HEK293T (cell line): ENCODE results near the gene THAP7.
A peak's percentile ranks its signal among the peaks of the same experiment; 100 is the strongest.

Source experiments
- CTCF ChIA-PET: fragments of 350-600 bp; formaldehyde crosslinking; extraction: SDS; loops from one replicate; lab custom pipeline; 2021; ENCODE audit warnings: antibody characterized with exemption, inconsistent platforms; lab: Yijun Ruan, JAX
- POLR2A ChIA-PET: fragments of 350-600 bp; formaldehyde crosslinking; extraction: SDS; loops from one replicate; lab custom pipeline; 2020; ENCODE audit warnings: antibody characterized with exemption, inconsistent platforms; lab: Yijun Ruan, JAX
- DNase-seq: peaks from one replicate; pipeline ENCODE4 v3.0.0; 2012; ENCODE audit warnings: mixed read lengths; ENCODE audit errors: extremely low spot score
- ARNT ChIP-seq: fragments of 450-650 bp; IDR thresholded peaks from 2 replicates; pipeline ENCODE4 v1.6.1; 2017; ENCODE audit warnings: mild to moderate bottlenecking
- BHLHE40 ChIP-seq: fragments of 450-650 bp; IDR thresholded peaks from 2 replicates; pipeline ENCODE4 v1.6.1; 2016; ENCODE audit warnings: mild to moderate bottlenecking, moderate library complexity, borderline replicate concordance
- CTBP1 ChIP-seq: fragments of 450-650 bp; IDR thresholded peaks from 2 replicates; pipeline ENCODE4 v1.6.1; 2016; ENCODE audit warnings: borderline replicate concordance
- ELF4 ChIP-seq: fragments of 450-650 bp; IDR thresholded peaks from 2 replicates; pipeline ENCODE4 v1.6.1; 2017; ENCODE audit warnings: antibody characterized with exemption
- FOXA1 ChIP-seq: fragments of 450-650 bp; IDR thresholded peaks from 2 replicates; pipeline ENCODE4 v1.6.1; 2016; ENCODE audit warnings: mild to moderate bottlenecking
- FOXK2 ChIP-seq: fragments of 450-650 bp; IDR thresholded peaks from 2 replicates; pipeline ENCODE4 v1.6.1; 2016; ENCODE audit warnings: mild to moderate bottlenecking
- FOXM1 ChIP-seq: fragments of 450-650 bp; IDR thresholded peaks from 2 replicates; pipeline ENCODE4 v1.6.1; 2017; ENCODE audit warnings: mild to moderate bottlenecking, borderline replicate concordance
- HDGF ChIP-seq: fragments of 450-650 bp; IDR thresholded peaks from 2 replicates; pipeline ENCODE4 v1.6.1; 2017; ENCODE audit warnings: antibody characterized with exemption, borderline replicate concordance
- L3MBTL2 ChIP-seq: fragments of 450-650 bp; conservative IDR thresholded peaks from 2 replicates; pipeline ENCODE4 v1.6.1; 2016; ENCODE audit warnings: mild to moderate bottlenecking
- LEF1 ChIP-seq: fragments of 450-650 bp; IDR thresholded peaks from 2 replicates; pipeline ENCODE4 v1.6.1; 2017; ENCODE audit warnings: mild to moderate bottlenecking, borderline replicate concordance
- NFRKB ChIP-seq: fragments of 450-650 bp; IDR thresholded peaks from 2 replicates; pipeline ENCODE4 v1.6.1; 2016; ENCODE audit warnings: mild to moderate bottlenecking, moderate library complexity
- SP1 ChIP-seq: fragments of 450-650 bp; IDR thresholded peaks from 2 replicates; pipeline ENCODE4 v1.6.1; 2017
- SUZ12 ChIP-seq: fragments of 450-650 bp; IDR thresholded peaks from 2 replicates; pipeline ENCODE4 v1.6.1; 2016; ENCODE audit warnings: mild to moderate bottlenecking
- TARDBP ChIP-seq: fragments of 450-650 bp; IDR thresholded peaks from 2 replicates; pipeline ENCODE4 v1.6.1; 2016
- ZNF384 ChIP-seq: fragments of 450-650 bp; IDR thresholded peaks from 2 replicates; pipeline ENCODE4 v1.6.1; 2016
- TF ChIP-seq, protein P1 (sequence below): fragments of 450-650 bp; IDR thresholded peaks from 2 replicates; pipeline ENCODE4 v1.6.1; 2016

The THAP7 gene

DNA sequence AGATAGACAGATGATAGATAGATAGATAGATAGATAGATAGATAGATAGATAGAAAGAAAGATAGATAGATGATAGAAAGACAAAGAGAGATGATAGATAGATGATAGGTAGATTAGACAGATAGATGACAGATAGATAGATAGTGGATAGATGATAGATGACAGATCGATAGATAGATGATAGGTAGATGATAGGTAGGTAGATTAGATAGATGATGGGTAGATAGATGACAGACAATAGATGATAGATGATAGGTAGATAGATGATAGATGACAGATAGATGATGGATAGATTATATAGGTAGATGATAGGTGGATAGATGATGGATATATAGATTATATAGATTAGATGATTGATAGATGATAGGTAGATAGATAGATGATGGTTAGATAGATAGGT lies 15.6 kb downstream of the THAP7 start:
- no peak for DNase-seq
- ChIA-PET CTCF (interaction anchor here (0.6 kb wide), 1 partner anchor 141 kb away, joined by 3 read pairs; no protein-coding TSS in a partner anchor), POLR2A (interaction anchor here (2.4 kb wide), 1 partner anchor 16 kb away, joined by 5 read pairs; the partner anchor contains the start of gene THAP7)
- no peak for TF ChIP-seq TARDBP
- TF ChIP-seq FOXM1 = no peak
- no peak for TF ChIP-seq NFRKB
- no peak for TF ChIP-seq ZNF384
- TF ChIP-seq, protein P1, sequence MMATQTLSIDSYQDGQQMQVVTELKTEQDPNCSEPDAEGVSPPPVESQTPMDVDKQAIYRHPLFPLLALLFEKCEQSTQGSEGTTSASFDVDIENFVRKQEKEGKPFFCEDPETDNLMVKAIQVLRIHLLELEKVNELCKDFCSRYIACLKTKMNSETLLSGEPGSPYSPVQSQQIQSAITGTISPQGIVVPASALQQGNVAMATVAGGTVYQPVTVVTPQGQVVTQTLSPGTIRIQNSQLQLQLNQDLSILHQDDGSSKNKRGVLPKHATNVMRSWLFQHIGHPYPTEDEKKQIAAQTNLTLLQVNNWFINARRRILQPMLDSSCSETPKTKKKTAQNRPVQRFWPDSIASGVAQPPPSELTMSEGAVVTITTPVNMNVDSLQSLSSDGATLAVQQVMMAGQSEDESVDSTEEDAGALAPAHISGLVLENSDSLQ = peak; percentile 75
- peak; percentile 50; the same call in 1 of the 2 replicates for TF ChIP-seq CTBP1
- no peak; the same call in 1 of the 2 replicates for TF ChIP-seq L3MBTL2
- TF ChIP-seq LEF1 = no peak
- no peak for TF ChIP-seq ELF4
- no peak for TF ChIP-seq BHLHE40
- no peak for TF ChIP-seq HDGF

DNA sequence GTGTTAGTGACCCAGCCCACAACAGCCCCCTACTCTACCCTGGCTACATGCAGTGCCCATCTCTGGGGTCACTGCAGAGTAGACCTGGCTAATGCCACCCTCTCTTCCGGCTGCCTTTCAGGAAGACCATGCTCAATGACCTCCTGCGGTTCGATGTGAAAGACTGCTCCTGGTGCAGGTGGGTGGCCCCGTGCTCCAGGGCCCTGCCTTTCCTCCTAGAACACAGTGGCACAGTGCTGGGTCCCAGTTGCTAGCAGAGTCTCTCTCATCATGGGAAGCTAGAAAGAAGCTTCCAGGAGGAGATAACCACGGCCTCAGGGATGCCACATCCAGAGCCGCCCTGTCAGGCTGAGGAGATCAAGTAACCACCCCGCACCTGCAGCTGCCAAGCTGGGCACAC lies 16.2 kb downstream of the THAP7 start:
- DNase-seq = no peak
- CTCF ChIA-PET = no interaction called here
- POLR2A ChIA-PET = interaction anchor here (2.4 kb wide), 1 partner anchor 17 kb away, joined by 5 read pairs; the partner anchor contains the start of gene THAP7
- TF ChIP-seq SUZ12 = no peak
- no peak for TF ChIP-seq TARDBP
- no peak for TF ChIP-seq SP1
- TF ChIP-seq ZNF384 = no peak
- no peak for TF ChIP-seq LEF1
- TF ChIP-seq CTBP1 = no peak
- TF ChIP-seq ELF4 = no peak
- TF ChIP-seq, protein P1 = no peak
- no peak for TF ChIP-seq FOXM1
- no peak for TF ChIP-seq FOXA1
- TF ChIP-seq L3MBTL2 = no peak
- no peak for TF ChIP-seq BHLHE40

DNA sequence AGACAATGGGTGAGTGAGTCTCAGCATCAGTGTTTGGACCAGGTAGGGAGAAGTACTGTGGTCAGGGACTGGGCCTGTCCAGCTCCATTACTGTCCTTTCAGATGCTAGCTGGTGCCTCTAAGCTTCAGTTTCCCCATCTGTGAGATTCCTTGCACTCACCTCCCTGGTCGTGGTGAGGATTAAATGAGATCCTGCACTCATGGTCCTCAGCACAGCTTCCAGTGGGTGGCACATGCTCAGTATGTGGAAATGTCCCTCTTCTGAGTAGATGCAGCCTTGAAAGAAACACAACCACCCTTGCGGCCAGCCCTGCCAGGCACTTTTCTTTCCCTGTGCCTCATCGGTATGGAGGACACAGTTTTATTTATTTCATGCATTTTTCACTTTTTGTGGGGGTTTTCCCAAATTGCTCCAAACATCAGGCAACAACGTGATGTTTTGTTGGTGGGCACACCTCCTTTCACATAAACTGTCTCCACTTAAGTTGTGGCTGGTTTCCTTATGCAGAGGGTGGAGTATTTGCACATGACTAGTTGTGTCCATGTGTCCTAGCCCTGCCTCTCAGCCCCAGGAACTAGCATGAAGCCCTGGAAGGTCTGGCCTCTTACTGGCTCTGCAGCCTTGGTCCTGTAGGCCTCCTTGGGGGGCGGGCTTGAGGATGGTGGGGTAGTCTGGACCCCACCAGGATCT lies 18.7 kb downstream of the THAP7 start:
- ChIA-PET POLR2A (interaction anchor here (1.6 to 4.1 kb wide), 6 partner anchors 13 to 119 kb away, joined by 9 to 121 read pairs (median 27); partner anchors contain the start of genes AIFM3 and THAP7), CTCF (interaction anchor here (1.1 kb wide), 1 partner anchor 120 kb away, joined by 7 read pairs; no protein-coding TSS in a partner anchor)
- TF ChIP-seq TARDBP (no peak), SUZ12 (no peak), HDGF (no peak), L3MBTL2 (no peak), ZNF384 (no peak), FOXM1 (no peak), BHLHE40 (no peak), NFRKB (no peak), FOXK2 (no peak), FOXA1 (no peak), SP1 (no peak), CTBP1 (no peak)
- TF ChIP-seq, protein P1 = no peak
- no peak for DNase-seq

DNA sequence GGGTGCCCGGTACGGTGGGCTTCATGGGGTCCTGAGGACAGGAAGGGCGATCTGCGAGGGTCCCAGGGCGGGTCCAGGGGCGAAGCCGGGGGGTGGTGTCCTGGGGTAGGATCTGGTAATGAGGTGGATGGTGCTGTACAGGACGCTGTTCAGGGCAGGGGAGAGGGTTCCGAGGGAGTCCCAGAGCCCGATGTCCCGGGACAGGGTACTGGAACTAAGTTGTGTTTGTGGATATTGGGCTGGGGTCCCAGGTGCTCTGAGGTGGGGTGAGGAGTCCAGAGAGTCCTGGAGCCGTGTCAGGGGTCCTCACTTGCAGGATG lies 19.4 kb downstream of the THAP7 start:
- no peak for DNase-seq
- ChIA-PET CTCF (interaction anchor here (0.6 to 1.1 kb wide), 5 partner anchors 9 to 126 kb away, joined by 3 to 8 read pairs (median 4); no protein-coding TSS in a partner anchor), POLR2A (interaction anchor here (0.6 to 4.1 kb wide), 38 partner anchors 9 to 184 kb away, joined by 3 to 121 read pairs (median 6); partner anchors contain the start of genes AIFM3, CRKL, LRRC74B and P2RX6)
- TF ChIP-seq CTBP1 = no peak
- no peak for TF ChIP-seq BHLHE40
- TF ChIP-seq, protein P1 = no peak
- no peak for TF ChIP-seq NFRKB
- no peak for TF ChIP-seq ARNT
- TF ChIP-seq HDGF = no peak
- TF ChIP-seq TARDBP = no peak
- no peak for TF ChIP-seq SUZ12
- TF ChIP-seq ZNF384 = no peak
- no peak for TF ChIP-seq ELF4
- TF ChIP-seq LEF1 = no peak
- no peak for TF ChIP-seq FOXA1
- no peak for TF ChIP-seq SP1

DNA sequence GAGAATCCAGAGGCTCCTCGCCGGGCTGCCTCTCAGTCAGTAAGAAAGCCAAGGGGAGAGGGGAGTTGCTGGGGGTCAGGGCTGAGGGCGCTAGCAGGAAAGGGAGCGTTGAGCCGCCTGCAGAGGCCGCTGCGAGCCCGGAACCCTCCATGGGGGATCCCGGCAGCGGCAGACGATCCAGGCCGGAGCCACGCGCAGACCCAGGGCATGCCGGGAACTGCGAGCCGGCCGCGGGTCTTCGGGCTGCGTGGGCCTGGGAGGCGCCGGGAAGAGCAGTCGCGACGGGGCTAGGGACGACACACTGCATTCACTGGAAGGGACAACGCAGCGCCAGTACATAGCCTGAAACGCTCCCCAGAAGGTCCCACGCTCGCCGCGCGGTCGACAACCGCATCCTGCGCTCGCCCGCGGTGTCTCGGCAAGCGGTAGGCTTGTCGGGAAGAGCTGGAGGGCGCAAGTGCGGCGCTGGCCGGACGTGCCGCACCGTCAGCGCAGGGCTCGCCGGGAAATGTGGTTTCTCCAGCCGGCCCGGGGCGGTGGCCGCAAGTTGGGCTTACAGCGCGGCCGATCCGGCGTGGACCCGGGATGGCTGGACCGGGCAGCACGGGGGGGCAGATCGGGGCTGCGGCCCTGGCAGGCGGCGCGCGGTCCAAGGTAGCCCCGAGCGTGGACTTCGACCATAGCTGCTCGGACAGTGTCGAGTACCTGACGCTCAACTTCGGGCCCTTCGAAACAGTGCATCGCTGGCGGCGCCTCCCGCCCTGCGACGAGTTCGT lies 19.9 kb downstream of the THAP7 start, which contains the start of gene LZTR1:
LZTR1 (plus strand) TSS at position 511 of the 776 bp plus-strand sequence; CDS start at position 586, 75 bp downstream.
- ChIA-PET CTCF (interaction anchor here (0.6 to 1.1 kb wide), 5 partner anchors 9 to 125 kb away, joined by 3 to 8 read pairs (median 4); no protein-coding TSS in a partner anchor), POLR2A (interaction anchor here (0.6 to 4.1 kb wide), 38 partner anchors 10 to 183 kb away, joined by 3 to 121 read pairs (median 6); partner anchors contain the start of genes AIFM3, CRKL, LRRC74B and P2RX6)
- DNase-seq = peak; percentile 91
- TF ChIP-seq ELF4 (peak; percentile 81), SP1 (no peak), L3MBTL2 (peak; percentile 97), TARDBP (0 out of 2 replicates have a peak, but pooled peaks have one; percentile 20), ARNT (no peak), LEF1 (no peak; the same call in 1 of the 2 replicates), FOXM1 (no peak), FOXK2 (no peak), CTBP1 (0 out of 2 replicates have a peak, but pooled peaks have one; percentile 49), ZNF384 (no peak), SUZ12 (no peak), NFRKB (no peak), FOXA1 (no peak)
- TF ChIP-seq, protein P1 = no peak
